Pancreas (tissue), 10 donors: ENCODE measurements around the gene C4orf51. TPM values are rescaled to one million over a fixed set of nuclear protein-coding genes. Genes with fewer than 3 reads are reported as not detected.

Experiments
- ATAC-seq, 4 donors: fragments of 200-7000 bp; cut with Tn5 transposase; one replicate each; pipeline versions ENCODE4 v1.8.0 to v1.9.1; 2020; ENCODE audit warnings: mild to moderate bottlenecking in 4 of 4, moderate library complexity in 4 of 4
- DNase-seq, 6 donors: peaks; one replicate each; pipeline ENCODE4 v3.0.0-alpha.2; 2020
- FAIRE-seq: peaks from 2 replicates; lab custom pipeline; 2012; peaks lifted over from hg19 to GRCh38; lab: Jason Lieb, UNC
- H3K27ac ChIP-seq, 4 donors: fragments of 200-600 bp; sonication (generic); 1 replicate in 3 of 4; 2 replicates in 1 of 4; pipeline versions ENCODE4 v1.5.0 to v1.8.0; 2020
- H3K27me3 ChIP-seq, 4 donors: fragments of 200-600 bp; one replicate each; pipeline ENCODE4 v1.8.0; 2021
- H3K36me3 ChIP-seq, 3 donors: fragments of 200-600 bp; sonication (generic) in 1 of 3; one replicate each; pipeline versions ENCODE4 v1.5.0 to v1.8.0; 2020 to 2021
- H3K4me1 ChIP-seq, 3 donors: fragments of 200-600 bp; one replicate each; pipeline ENCODE4 v1.8.0; 2021
- H3K4me3 ChIP-seq, 4 donors: fragments of 200-600 bp; sonication (generic) in 2 of 4; one replicate each; pipeline versions ENCODE4 v1.5.0 to v1.8.0; 2020 to 2021
- H3K9me3 ChIP-seq, 4 donors: fragments of 200-600 bp; one replicate each; pipeline ENCODE4 v1.8.0; 2021
- CTCF ChIP-seq, 4 donors: fragments of 200-600 bp; sonication (generic) in 3 of 4; IDR thresholded peaks; one replicate each; pipeline versions ENCODE4 v1.5.0 to v1.8.0; 2021; ENCODE audit warnings: antibody characterized with exemption in 4 of 4
- WGBS, 2 donors: extraction: QIAGEN DNeasy Blood & Tissue Kit; methylation state at CpG; one replicate each; pipeline ENCODE4 v1.1.7; 2013; 5-methylcytosine and 5-hydroxymethylcytosine counted together
- intact Hi-C, 3 donors: fragments of 100-400 bp; cut with DNase I; formaldehyde crosslinking; loops; one replicate each; pipeline versions ENCODE4 v1.11.1 to v1.14.2; 2022
- polyA plus RNA-seq, 2 donors: library from polyadenylated mRNA; stranded (reverse); fragments of 200-250 nt; gene quantifications; one replicate each; pipeline ENCODE4 v1.2.3, GENCODE V29; 2013
- total RNA-seq, 6 donors: library from RNA; stranded (reverse); fragmentation: NEBNext Ultra II Directional in 4 of 6; extraction: Animal tissue kit (Norgen Biotek cat#: 25700) in 4 of 6; gene quantifications; one replicate each; pipeline versions ENCODE4 v1.2.1 to v1.2.4, GENCODE V29; 2021 to 2023
- donor health status: healthy with polysubstance abuse.
- donor health status: DM: no; HTN: no; CAD: no; lungs with moderate emphysema.
- donor health status: DM: no; HTN: no; CAD: no.
- donor health status: control.
- donor health status: control.
- donor health status: Bipolar disorder and iron deficiency.
- donor health status: DM: yes; HTN: yes; CAD: no.
- donor health status: DM: no; HTN: no; CAD: no.
- donor health status: DM: no; HTN: no; CAD: no.
- donor health status: DM: yes; HTN: yes; CAD: no.

Gene C4orf51
- total and polyA plus RNA-seq, 8 donors: not detected

GRCh38 chr4:145762719-145763118 is 82.8 kb downstream of the C4orf51 start:
- FAIRE-seq (no peak), DNase-seq (no peak), ATAC-seq (no peak)
- Histone ChIP-seq H3K9me3 (no peaks in the 10 kb centered on the region), H3K4me1 (no peaks in the 10 kb centered on the region), H3K27me3 (no peaks in the 10 kb centered on the region), H3K36me3 (peaks cover 0 to 6% (median 3%) of the 10 kb centered on the region in 3 donors), H3K27ac (no peak overlapping the region), H3K4me3 (no peak overlapping the region)
- WGBS, 2 donors: 92 to 95% methylated on average over 8 of the region's 8 CpGs
- TF ChIP-seq CTCF (IDR thresholded peaks at IDR 0.05): no peak
- intact Hi-C loops: no loop called here

- FAIRE-seq (no peak), DNase-seq (no peak), ATAC-seq (no peak)
- 92 to 96% methylated on average over 4 of the region's 4 CpGs for WGBS, 2 donors
- Histone ChIP-seq H3K36me3 (peaks cover 0 to 6% (median 3%) of the 10 kb centered on the region in 3 donors), H3K9me3 (no peaks in the 10 kb centered on the region), H3K4me1 (no peaks in the 10 kb centered on the region), H3K27me3 (no peaks in the 10 kb centered on the region), H3K4me3 (no peak overlapping the region), H3K27ac (no peak overlapping the region)
- intact Hi-C loops: no loop called here
- TF ChIP-seq CTCF (IDR thresholded peaks at IDR 0.05): no peak
These were observed 83.5 kb downstream of the C4orf51 start for GRCh38 chr4:145763399-145763798.

GRCh38 chr4:145766273-145766672 is 86.3 kb downstream of the C4orf51 start:
- H3K9me3 ChIP-seq: no peaks in the 10 kb centered on the region
- no peaks in the 10 kb centered on the region for H3K27me3 ChIP-seq
- intact Hi-C loops: no loop called here
- H3K27ac ChIP-seq: no peak overlapping the region
- TF ChIP-seq CTCF (IDR thresholded peaks at IDR 0.05): no peak
- H3K4me3 ChIP-seq: no peak overlapping the region
- DNase-seq (no peak), ATAC-seq (no peak), FAIRE-seq (no peak)
- no peaks in the 10 kb centered on the region for H3K36me3 ChIP-seq
- 96 to 99% methylated on average over 5 of the region's 5 CpGs for WGBS, 2 donors
- H3K4me1 ChIP-seq: no peaks in the 10 kb centered on the region

GRCh38 chr4:145769450-145770037 is 89.6 kb downstream of the C4orf51 start:
- TF ChIP-seq CTCF (IDR thresholded peaks at IDR 0.05): no peak
- intact Hi-C loops: no loop called here
- WGBS, 2 donors: 78 to 91% methylated on average over 2 of the region's 2 CpGs
- Histone ChIP-seq H3K9me3 (no peaks in the 10 kb centered on the region), H3K4me3 (no peak overlapping the region), H3K4me1 (no peaks in the 10 kb centered on the region), H3K27me3 (no peaks in the 10 kb centered on the region), H3K36me3 (peaks cover 0 to 7% (median 0%) of the 10 kb centered on the region in 3 donors), H3K27ac (no peak overlapping the region)
- FAIRE-seq: no peak
- ATAC-seq: no peak
- DNase-seq: no peak

GRCh38 chr4:145770124-145770523 is 90.2 kb downstream of the C4orf51 start:
- FAIRE-seq: no peak
- intact Hi-C loops: no loop called here

More at GRCh38 chr4:145770124-145770523, 90.2 kb downstream of the C4orf51 start:
- H3K4me1 ChIP-seq: no peaks in the 10 kb centered on the region
- H3K4me3 ChIP-seq: no peak overlapping the region
- H3K36me3 ChIP-seq: peaks cover 0 to 7% (median 0%) of the 10 kb centered on the region in 3 donors
- no peak for DNase-seq
- 92 to 96% methylated on average over 4 of the region's 4 CpGs for WGBS, 2 donors
- H3K27me3 ChIP-seq: no peaks in the 10 kb centered on the region
- H3K27ac ChIP-seq: no peak overlapping the region
- no peak for TF ChIP-seq CTCF (IDR thresholded peaks at IDR 0.05)
- no peak for ATAC-seq
- no peaks in the 10 kb centered on the region for H3K9me3 ChIP-seq
